K562 (cell line): ENCODE measurements around the gene PNMT. TPM values are rescaled to one million over a fixed set of nuclear protein-coding genes. Genes with fewer than 3 reads are reported as not detected.
A peak's percentile ranks its signal among the peaks of the same experiment; 100 is the strongest.

Experiments
- BCL6 ChIP-seq: fragments of 250-450 bp; sonication (Bioruptor Pico); IDR thresholded peaks from 2 replicates; pipeline ENCODE4 v1.4.0; 2020
- DDX20 ChIP-seq: fragments of 450-650 bp; IDR thresholded peaks from 2 replicates; pipeline ENCODE4 v1.6.1; 2016; ENCODE audit warnings: missing genetic modification characterization, low read depth, mild to moderate bottlenecking, missing compliant biosample characterization, moderate library complexity
- E2F3 ChIP-seq: fragments of 250-450 bp; sonication (Bioruptor Pico); IDR thresholded peaks from 2 replicates; pipeline ENCODE4 v1.4.0; 2020; ENCODE audit warnings: mild to moderate bottlenecking
- FOXA1 ChIP-seq: fragments of 450-650 bp; IDR thresholded peaks from 2 replicates; pipeline ENCODE4 v1.6.1; 2016; ENCODE audit warnings: mild to moderate bottlenecking, borderline replicate concordance
- FOXM1 ChIP-seq, 2 experiments: fragments of 450-650 bp in 1 of 2; sonication (generic) in 1 of 2; formaldehyde crosslinking in 1 of 2; IDR thresholded peaks; 2 replicates each; pipeline versions ENCODE4 v1.6.1 to v1.9.0; 2017 to 2022; ENCODE audit warnings: low read depth in 2 of 2, mild to moderate bottlenecking in 2 of 2, missing genetic modification reagents in 1 of 2, moderate library complexity in 1 of 2
- FUS ChIP-seq: fragments of 200-400 bp; formaldehyde crosslinking; optimal IDR thresholded peaks from 2 replicates; pipeline ENCODE3; 2017; ENCODE audit warnings: low read depth, low read length
- HEY1 ChIP-seq: fragments of 250-450 bp; sonication (Bioruptor Pico); IDR thresholded peaks from 2 replicates; pipeline ENCODE4 v1.5.0; 2020; ENCODE audit warnings: mild to moderate bottlenecking, moderate library complexity, borderline replicate concordance
- KDM2B ChIP-seq: fragments of 250-450 bp; sonication (Bioruptor Pico); IDR thresholded peaks from 2 replicates; pipeline ENCODE4 v1.8.0; 2021; ENCODE audit warnings: mild to moderate bottlenecking, moderate library complexity
- MBD1 ChIP-seq: fragments of 250-450 bp; sonication (Bioruptor Pico); IDR thresholded peaks from 2 replicates; pipeline ENCODE4 v1.8.0; 2022; ENCODE audit warnings: inconsistent platforms
- MNT ChIP-seq, 2 experiments: fragments of 450-650 bp; conservative IDR thresholded peaks; 2 replicates each; pipeline ENCODE4 v1.6.1; 2017; ENCODE audit warnings: mild to moderate bottlenecking in 2 of 2, moderate library complexity in 2 of 2
- NFATC3 ChIP-seq: fragments of 450-650 bp; IDR thresholded peaks from 2 replicates; pipeline ENCODE4 v1.6.1; 2017; ENCODE audit warnings: mild to moderate bottlenecking
- NKRF ChIP-seq: fragments of 450-650 bp; IDR thresholded peaks from 2 replicates; pipeline ENCODE4 v1.6.1; 2016; ENCODE audit warnings: borderline replicate concordance
- RBM25 ChIP-seq: fragments of 200-400 bp; formaldehyde crosslinking; IDR thresholded peaks from 2 replicates; pipeline ENCODE4 v1.6.1; 2018; ENCODE audit warnings: low read length, low read depth, moderate library complexity; ENCODE audit not compliant: severe bottlenecking
- RBM39 ChIP-seq: fragments of 200-400 bp; formaldehyde crosslinking; optimal IDR thresholded peaks from 2 replicates; pipeline ENCODE3; 2018; ENCODE audit warnings: low read depth, low read length
- SAFB2 ChIP-seq: fragments of 200-400 bp; formaldehyde crosslinking; IDR thresholded peaks from 2 replicates; pipeline ENCODE4 v1.6.1; 2018; ENCODE audit warnings: borderline replicate concordance, low read length, low read depth, moderate library complexity; ENCODE audit not compliant: severe bottlenecking
- SMAD1 ChIP-seq: fragments of 150-350 bp; IDR thresholded peaks from 2 replicates; pipeline ENCODE4 v1.6.1; 2014; ENCODE audit warnings: low read length, low read depth; ENCODE audit not compliant: partially characterized antibody
- SNAPC5 ChIP-seq: fragments of 250-450 bp; sonication (Bioruptor Pico); IDR thresholded peaks from 2 replicates; pipeline ENCODE4 v1.8.0; 2021; ENCODE audit warnings: moderate library complexity, mild to moderate bottlenecking, inconsistent platforms
- SRSF1 ChIP-seq: fragments of 200-400 bp; formaldehyde crosslinking; IDR thresholded peaks from 2 replicates; pipeline ENCODE4 v1.6.1; 2017; ENCODE audit warnings: mild to moderate bottlenecking, low read depth, low read length, moderate library complexity
- TAF1 ChIP-seq: IDR thresholded peaks from 2 replicates; pipeline ENCODE4 v1.6.1; 2011; ENCODE audit warnings: mild to moderate bottlenecking, low read length, moderate library complexity; ENCODE audit not compliant: insufficient read depth, control insufficient read depth, severe bottlenecking; ENCODE audit errors: extremely low read depth
- TRIM24 ChIP-seq, 2 experiments: fragments of 450-650 bp; IDR thresholded peaks; 2 replicates each; pipeline ENCODE4 v1.6.1; 2016
- U2AF2 ChIP-seq: fragments of 200-400 bp; formaldehyde crosslinking; optimal IDR thresholded peaks from 2 replicates; pipeline ENCODE3; 2017; ENCODE audit warnings: low read depth, mild to moderate bottlenecking, low read length
- ZC3H11A ChIP-seq: IDR thresholded peaks from 2 replicates; pipeline ENCODE4 v1.6.1; 2012; ENCODE audit warnings: low read depth, low read length, improper control_type of control experiment
- ZKSCAN1 ChIP-seq: fragments of 150-350 bp; IDR thresholded peaks from 2 replicates; pipeline ENCODE4 v1.6.1; 2016; ENCODE audit warnings: low read depth, low read length
- ZNF184 ChIP-seq: sonication (generic); formaldehyde crosslinking; IDR thresholded peaks from 2 replicates; pipeline ENCODE4 v1.5.0; 2020; ENCODE audit warnings: missing genetic modification reagents
- polyA plus RNA-seq, 8 experiments: library from polyadenylated mRNA; depleted of rRNA in 4 of 8; stranded (reverse) in 5 of 8; unstranded in 3 of 8; fragments of >200 nt; fragmentation: Nextera tagmentation in 2 of 8; fragmentation: Illumina TruSeq in 1 of 8; extraction: Ambion mirVana in 2 of 8; extraction: Trizol in 1 of 8; gene quantifications; 2 replicates each; pipeline versions ENCODE4 v1.2.1 to v1.2.3, GENCODE V29; 2011 to 2014; ENCODE audit warnings: inconsistent platforms in 1 of 8, missing spikeins in 1 of 8
- total RNA-seq, 7 experiments: library from RNA; depleted of rRNA in 6 of 7; stranded (reverse); fragments of >200 nt in 6 of 7; fragmentation: Illumina TruSeq in 2 of 7; extraction: Trizol in 2 of 7; gene quantifications; 2 replicates each; pipeline versions ENCODE4 v1.2.1 to v1.2.3, GENCODE V29; 2011 to 2021; ENCODE audit warnings: low replicate concordance in 1 of 7

The PNMT gene
- total and polyA plus RNA-seq, 9 of the 15 experiments (the other 6 are each of a cell fraction or from before 2014, with no cell fraction given) = 0.55 to 18.1 (median 5.8) TPM

GRCh38 chr17:39667262-39667944, 850 bp upstream of the PNMT start (continued):
- TF ChIP-seq FOXM1 (IDR thresholded peaks at IDR 0.05; ENCODE audit: low read depth) (no peak), FOXM1 (CRISPR knock-in tag; IDR thresholded peaks at IDR 0.05; ENCODE audit: low read depth) (no peak), TRIM24 (IDR thresholded peaks at IDR 0.05) (no peak), TAF1 (peak; percentile 35), KDM2B (CRISPR knock-in tag) (peak; percentile 95), MNT (conservative IDR thresholded peaks at IDR 0.05) (no peak; a peak in 1 of 4 replicates), RBM25 (no peak), NFATC3 (no peak), ZKSCAN1 (no peak), SNAPC5 (no peak), BCL6 (no peak), SMAD1 (no peak), SRSF1 (no peak), U2AF2 (no peak), HEY1 (no peak), ZNF184 (CRISPR knock-in tag) (no peak), E2F3 (CRISPR knock-in tag) (peak; percentile 92), SAFB2 (no peak), MBD1 (CRISPR knock-in tag) (no peak), NKRF (no peak), FUS (no peak), ZC3H11A (no peak), FOXA1 (no peak), RBM39 (no peak), DDX20 (tag) (no peak)
